Tibial artery (tissue), 4 donors: Measurements from ENCODE around the gene FUT2.
A peak's percentile ranks its signal among the peaks of the same experiment; 100 is the strongest.

ENCODE experiments used
- DNase-seq, 2 donors: peaks; one replicate each; pipeline ENCODE4 v3.0.0-alpha.2; 2019
- H3K27ac ChIP-seq, 2 donors: fragments of 200-600 bp; sonication (generic) in 1 of 2; 1 replicate in 1 of 2; 2 replicates in 1 of 2; pipeline ENCODE4 v1.5.1; 2018 to 2019; ENCODE audit warnings: mild to moderate bottlenecking in 1 of 2
- H3K27me3 ChIP-seq, 2 donors: fragments of 200-600 bp; sonication (generic) in 1 of 2; one replicate each; pipeline versions ENCODE4 v1.5.1 to v1.6.0; 2016 to 2019
- H3K36me3 ChIP-seq, 3 donors: fragments of 200-600 bp; sonication (generic) in 2 of 3; one replicate each; pipeline ENCODE4 v1.5.1; 2016 to 2019; ENCODE audit warnings: mild to moderate bottlenecking in 2 of 3
- H3K4me1 ChIP-seq, 4 donors: fragments of 200-600 bp; sonication (generic) in 2 of 4; 1 replicate in 3 of 4; 2 replicates in 1 of 4; pipeline ENCODE4 v1.5.1; 2016 to 2019
- H3K4me3 ChIP-seq, 2 donors: fragments of 200-600 bp; sonication (generic) in 1 of 2; 1 replicate in 1 of 2; 2 replicates in 1 of 2; pipeline ENCODE4 v1.5.1; 2018 to 2019; ENCODE audit warnings: mild to moderate bottlenecking in 2 of 2
- H3K9me3 ChIP-seq, 3 donors: fragments of 200-600 bp; sonication (generic) in 1 of 3; one replicate each; pipeline ENCODE4 v1.5.1; 2016 to 2019
- intact Hi-C: fragments of 100-400 bp; cut with DNase I; formaldehyde crosslinking; loops from one replicate; pipeline ENCODE4 v1.15.0; 2023; ENCODE audit warnings: low total_unique reads
- TF ChIP-seq, protein P1 (sequence below), 2 experiments: fragments of 200-600 bp in 1 of 2; fragments of 450-650 bp in 1 of 2; IDR thresholded peaks; one replicate each; pipeline ENCODE4 v1.5.1; 2017 to 2019; ENCODE audit warnings: antibody characterized with exemption in 2 of 2, mild to moderate bottlenecking in 1 of 2, moderate library complexity in 1 of 2

Gene FUT2

DNA sequence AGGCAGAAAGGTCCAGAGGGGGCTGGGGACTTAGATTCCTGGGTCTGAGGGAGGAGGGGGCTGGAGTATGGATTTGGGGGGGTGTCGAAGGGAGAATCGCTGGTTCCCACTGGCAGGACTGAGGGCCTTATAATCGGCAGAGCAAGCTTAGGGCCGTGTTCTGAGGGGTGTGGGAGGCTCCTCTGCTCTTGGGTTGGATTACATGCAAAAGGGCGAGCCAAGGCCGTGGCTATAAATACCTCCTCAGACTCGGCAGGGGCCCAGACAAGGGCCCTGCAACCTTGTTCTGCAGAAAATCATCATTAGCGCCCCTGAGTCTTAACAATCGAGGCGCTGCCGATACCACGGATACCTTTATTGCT is 24.5 kb downstream of the FUT2 start:
- intact Hi-C loops: no loop called here
- Histone ChIP-seq H3K27me3 (no peaks in the 10 kb centered on the region), H3K4me3 (peak overlapping the region; percentile 54 to 57), H3K4me1 (peaks cover 0 to 53% (median 35%) of the 10 kb centered on the region in 4 donors), H3K27ac (peak overlapping the region; percentile 82 to 91), H3K36me3 (no peaks in the 10 kb centered on the region), H3K9me3 (no peaks in the 10 kb centered on the region)
- TF ChIP-seq, protein P1, sequence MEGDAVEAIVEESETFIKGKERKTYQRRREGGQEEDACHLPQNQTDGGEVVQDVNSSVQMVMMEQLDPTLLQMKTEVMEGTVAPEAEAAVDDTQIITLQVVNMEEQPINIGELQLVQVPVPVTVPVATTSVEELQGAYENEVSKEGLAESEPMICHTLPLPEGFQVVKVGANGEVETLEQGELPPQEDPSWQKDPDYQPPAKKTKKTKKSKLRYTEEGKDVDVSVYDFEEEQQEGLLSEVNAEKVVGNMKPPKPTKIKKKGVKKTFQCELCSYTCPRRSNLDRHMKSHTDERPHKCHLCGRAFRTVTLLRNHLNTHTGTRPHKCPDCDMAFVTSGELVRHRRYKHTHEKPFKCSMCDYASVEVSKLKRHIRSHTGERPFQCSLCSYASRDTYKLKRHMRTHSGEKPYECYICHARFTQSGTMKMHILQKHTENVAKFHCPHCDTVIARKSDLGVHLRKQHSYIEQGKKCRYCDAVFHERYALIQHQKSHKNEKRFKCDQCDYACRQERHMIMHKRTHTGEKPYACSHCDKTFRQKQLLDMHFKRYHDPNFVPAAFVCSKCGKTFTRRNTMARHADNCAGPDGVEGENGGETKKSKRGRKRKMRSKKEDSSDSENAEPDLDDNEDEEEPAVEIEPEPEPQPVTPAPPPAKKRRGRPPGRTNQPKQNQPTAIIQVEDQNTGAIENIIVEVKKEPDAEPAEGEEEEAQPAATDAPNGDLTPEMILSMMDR (IDR thresholded peaks at IDR 0.05): no peak
- DNase-seq: no peak

DNA sequence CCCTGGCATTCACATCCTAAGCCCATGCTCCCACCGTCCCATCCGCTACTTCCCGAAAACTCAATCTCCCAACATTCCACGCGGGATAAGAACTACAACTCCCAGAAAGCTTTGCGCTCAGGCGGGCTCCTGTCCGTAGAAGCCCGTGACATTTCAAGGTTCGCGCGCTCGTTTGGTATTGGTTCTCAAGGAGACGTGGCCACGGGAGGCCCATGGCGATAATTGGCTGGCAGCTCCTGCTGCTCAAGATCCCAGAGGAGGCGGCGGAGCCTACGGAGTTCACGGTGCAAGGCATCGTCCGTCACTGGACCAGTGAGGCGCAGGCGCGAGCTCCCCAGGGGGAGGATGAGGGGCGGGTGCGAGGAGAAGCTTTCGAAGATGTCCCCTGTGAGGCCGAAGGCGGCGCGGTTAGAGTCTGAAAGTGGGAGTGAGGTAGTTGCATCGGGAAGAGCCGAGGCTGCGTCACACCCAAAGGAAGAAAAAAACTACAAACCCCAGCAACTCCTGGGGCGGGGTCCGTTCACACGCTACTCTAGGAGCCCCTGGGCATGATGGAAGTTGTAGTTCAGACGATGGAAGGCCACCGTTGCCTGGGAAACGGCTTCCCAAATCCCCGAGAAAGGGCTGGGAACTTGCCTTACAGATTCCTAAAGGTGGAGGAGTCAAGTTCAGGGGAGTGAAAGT is 25.0 kb downstream of the FUT2 start:
- Histone ChIP-seq H3K9me3 (no peaks in the 10 kb centered on the region), H3K4me1 (peaks cover 0 to 48% (median 30%) of the 10 kb centered on the region in 4 donors), H3K27me3 (no peaks in the 10 kb centered on the region), H3K36me3 (no peaks in the 10 kb centered on the region), H3K27ac (peak overlapping the region; percentile 82 to 91), H3K4me3 (peak overlapping the region; percentile 54 to 57)
- intact Hi-C loops: no loop called here
- TF ChIP-seq, protein P1 (IDR thresholded peaks at IDR 0.05): no peak
- DNase-seq: peak; percentile 99 to 100

DNA sequence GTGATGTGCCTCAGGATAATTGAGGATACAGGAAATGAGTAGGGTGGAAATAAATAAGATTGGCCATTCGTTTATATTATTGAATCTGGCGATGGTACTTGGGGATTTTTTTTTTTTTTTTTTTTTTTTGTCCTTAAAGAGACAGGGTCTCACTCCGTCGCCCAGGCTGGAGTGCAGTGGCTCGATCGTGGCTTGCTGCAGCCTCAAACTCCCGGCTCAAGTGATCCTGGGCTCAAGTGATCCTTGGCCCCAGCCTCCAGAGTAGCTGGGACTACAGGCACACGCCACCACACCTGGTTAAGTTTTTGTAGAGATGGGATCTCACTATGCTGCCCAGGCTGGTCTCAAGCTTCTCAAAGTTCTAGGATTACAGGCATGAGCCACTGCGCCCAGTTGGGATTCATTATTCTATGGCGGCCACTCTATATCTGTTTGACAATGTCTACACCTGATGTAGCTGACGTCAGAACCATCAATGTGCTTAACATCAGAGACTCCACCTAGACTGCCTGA is 26.5 kb downstream of the FUT2 start:
- intact Hi-C loops: no loop called here

DNA sequence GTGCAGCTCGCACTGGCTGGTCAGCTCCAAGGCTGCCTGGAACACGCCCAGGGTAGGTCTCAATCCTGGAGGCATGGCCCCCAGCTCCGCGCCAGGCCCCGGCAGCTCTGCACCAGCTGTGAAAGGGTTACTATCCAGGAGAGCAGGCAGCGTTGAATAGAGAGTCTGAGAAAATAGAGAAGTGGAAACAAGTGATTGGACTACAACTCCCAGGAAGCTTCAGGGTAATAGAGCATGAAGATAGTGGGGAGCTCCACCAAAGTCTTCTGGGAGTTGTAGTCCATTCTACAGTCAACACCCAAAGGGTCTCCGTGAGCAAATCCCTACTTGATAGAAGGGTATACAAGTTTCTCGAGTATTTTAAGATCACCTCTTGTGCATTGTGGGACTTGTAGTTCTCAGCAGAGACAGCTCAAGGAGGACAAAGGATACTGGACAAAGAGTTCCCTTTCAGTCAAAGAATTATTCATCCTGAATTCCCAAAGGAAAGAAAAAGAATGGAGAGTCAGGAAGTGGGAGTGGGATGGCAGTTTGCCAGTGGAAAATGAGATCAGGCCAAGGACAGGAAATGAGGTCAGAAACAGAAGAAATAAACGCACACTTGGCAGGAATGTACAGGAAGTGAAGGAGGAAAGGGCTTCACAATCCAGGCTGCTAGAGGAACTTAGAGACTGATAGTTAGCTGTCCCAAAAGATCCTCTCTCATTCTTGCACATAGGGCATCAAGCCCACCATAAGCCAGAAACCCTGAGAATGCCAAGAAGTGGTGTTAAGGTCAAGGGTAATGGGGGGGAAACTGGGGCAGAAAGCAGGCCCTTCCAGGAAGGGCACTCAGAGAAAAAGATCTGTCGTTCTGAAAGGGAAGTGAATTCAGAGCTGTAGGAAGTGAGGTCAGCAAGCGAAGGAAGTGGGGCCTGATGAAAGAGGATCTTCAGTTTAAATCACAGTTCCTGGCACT is 29.3 kb downstream of the FUT2 start:
- Histone ChIP-seq H3K27ac (peak overlapping the region; percentile 3 to 18), H3K4me3 (no peak overlapping the region), H3K4me1 (peaks cover 0 to 14% (median 6%) of the 10 kb centered on the region in 4 donors), H3K36me3 (peaks cover 0 to 5% (median 0%) of the 10 kb centered on the region in 3 donors), H3K9me3 (no peaks in the 10 kb centered on the region), H3K27me3 (peaks cover 0 to 4% of the 10 kb centered on the region in 2 donors)
- DNase-seq: no peak
- TF ChIP-seq, protein P1 (IDR thresholded peaks at IDR 0.05): no peak
- intact Hi-C loops: no loop called here

More for the DNA sequence above, 26.5 kb downstream of the FUT2 start:
- Histone ChIP-seq H3K9me3 (no peaks in the 10 kb centered on the region), H3K4me1 (peaks cover 0 to 33% (median 17%) of the 10 kb centered on the region in 4 donors), H3K27ac (no peak overlapping the region), H3K36me3 (peaks cover 0 to 5% (median 0%) of the 10 kb centered on the region in 3 donors), H3K4me3 (no peak overlapping the region), H3K27me3 (no peaks in the 10 kb centered on the region)
- TF ChIP-seq, protein P1 (IDR thresholded peaks at IDR 0.05): no peak
- DNase-seq: no peak

DNA sequence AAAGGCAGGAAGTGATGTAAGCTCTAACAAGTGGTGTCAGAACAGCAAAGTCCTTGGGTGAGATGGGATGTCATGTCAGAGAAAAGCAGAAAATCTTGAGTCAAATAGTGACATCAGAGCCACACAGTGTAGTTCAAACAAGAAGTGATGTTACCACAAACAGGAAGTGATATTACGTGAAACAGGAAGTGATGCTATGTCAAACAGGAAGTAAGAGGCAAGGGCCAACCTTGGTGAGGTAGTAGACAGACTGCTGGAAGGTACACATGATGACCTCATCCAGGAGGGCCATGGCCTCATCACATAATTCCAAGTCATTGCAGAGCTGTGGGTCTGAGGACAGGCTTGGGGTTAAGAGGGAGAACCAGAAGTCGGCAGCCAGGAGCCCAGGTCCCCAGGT is 30.8 kb downstream of the FUT2 start:
- no peak for DNase-seq
- no peak overlapping the region for H3K27ac ChIP-seq
- peaks cover 0 to 9% (median 4%) of the 10 kb centered on the region in 4 donors for H3K4me1 ChIP-seq

More for the DNA sequence above, 30.8 kb downstream of the FUT2 start:
- TF ChIP-seq, protein P1 (IDR thresholded peaks at IDR 0.05): no peak
- Histone ChIP-seq H3K36me3 (peaks cover 0 to 5% (median 0%) of the 10 kb centered on the region in 3 donors), H3K4me3 (no peak overlapping the region), H3K27me3 (peaks cover 0 to 7% of the 10 kb centered on the region in 2 donors), H3K9me3 (no peaks in the 10 kb centered on the region)
- intact Hi-C loops: no loop called here
